Middle frontal gyrus (tissue), 1 donor: ENCODE results near the gene POM121.
"Not testable (repeated sequence)": the region's sequence is repeated elsewhere in the genome, so short reads cannot be mapped to it uniquely, and the experiment has no call there.

Experiments
- DNase-seq: peaks from one replicate; pipeline ENCODE4 v3.0.0-alpha.2; 2015; ENCODE audit warnings: low spot score; ENCODE audit errors: extremely low spot score

The POM121 gene

GRCh38 chr7:72949276-72949675, 24.4 kb downstream of the POM121 start:
- DNase-seq, result not testable (repeated sequence)

GRCh38 chr7:72949686-72950085, 24.8 kb downstream of the POM121 start:
- DNase-seq, result not testable (repeated sequence)

- not testable (repeated sequence) for DNase-seq
These were observed 25.5 kb downstream of the POM121 start for GRCh38 chr7:72950432-72950831.

- DNase-seq, result not testable (repeated sequence)
These were observed 29.1 kb downstream of the POM121 start for GRCh38 chr7:72953901-72954562.

- DNase-seq, result not testable (repeated sequence)
These were observed 29.8 kb downstream of the POM121 start for GRCh38 chr7:72954563-72955198.

GRCh38 chr7:72960029-72960428, 35.1 kb downstream of the POM121 start:
- not testable (repeated sequence) for DNase-seq

- not testable (repeated sequence) for DNase-seq
These were observed 35.9 kb downstream of the POM121 start for GRCh38 chr7:72960626-72961345.

- not testable (repeated sequence) for DNase-seq
These were observed 36.4 kb downstream of the POM121 start for GRCh38 chr7:72961346-72961650.

GRCh38 chr7:72963056-72963455, 38.2 kb downstream of the POM121 start:
- not testable (repeated sequence) for DNase-seq

GRCh38 chr7:72965186-72965975, 40.5 kb downstream of the POM121 start:
- not testable (repeated sequence) for DNase-seq

GRCh38 chr7:72966892-72967291, 42.0 kb downstream of the POM121 start:
- not testable (repeated sequence) for DNase-seq

- DNase-seq, result not testable (repeated sequence)
These were observed 44.2 kb downstream of the POM121 start, which contains the start of gene TRIM74 for GRCh38 chr7:72968980-72969516. Gene TRIM74 (minus strand): TSS chr7:72969466. CDS start chr7:72966157, 3,309 bp downstream.

GRCh38 chr7:72969688-72970087, 44.8 kb downstream of the POM121 start:
- not testable (repeated sequence) for DNase-seq

- not testable (repeated sequence) for DNase-seq
These were observed 46.6 kb downstream of the POM121 start for GRCh38 chr7:72971505-72971904.

GRCh38 chr7:72974781-72975180, 49.9 kb downstream of the POM121 start:
- DNase-seq, result not testable (repeated sequence)

GRCh38 chr7:72975656-72976286, 50.9 kb downstream of the POM121 start:
- DNase-seq, result not testable (repeated sequence)

GRCh38 chr7:72976434-72976833, 51.5 kb downstream of the POM121 start:
- not testable (repeated sequence) for DNase-seq

GRCh38 chr7:72980382-72980781, 55.5 kb downstream of the POM121 start:
- not testable (repeated sequence) for DNase-seq

GRCh38 chr7:72982084-72982483, 57.2 kb downstream of the POM121 start:
- DNase-seq, result not testable (repeated sequence)

GRCh38 chr7:72990146-72990913, 65.4 kb downstream of the POM121 start:
- not testable (repeated sequence) for DNase-seq
